CD14-positive monocyte (primary cell): ENCODE data around the gene TMC7. TPM values are rescaled to one million over a fixed set of nuclear protein-coding genes. Genes with fewer than 3 reads are reported as not detected.

ENCODE experiments used
- DNase-seq, 3 donors: peaks; one replicate each; pipeline ENCODE4 v3.0.0-alpha.2; 2011 to 2022
- H2AFZ ChIP-seq: 2 replicates; pipeline ENCODE4 v1.6.0; 2012; ENCODE audit warnings: mild to moderate bottlenecking, low read depth, low read length, inconsistent platforms; ENCODE audit not compliant: insufficient read depth, poor library complexity, severe bottlenecking
- H3K27ac ChIP-seq, 2 donors: 1 replicate in 1 of 2; 2 replicates in 1 of 2; pipeline ENCODE4 v1.5.1; 2012 to 2013; ENCODE audit warnings: low read length in 2 of 2, control low read depth in 1 of 2, inconsistent platforms in 1 of 2, low read depth in 1 of 2, mild to moderate bottlenecking in 1 of 2
- H3K27me3 ChIP-seq, 2 donors: one replicate each; pipeline versions ENCODE4 v1.6.0 to v1.6.1; 2011 to 2013; ENCODE audit warnings: low read length in 2 of 2; ENCODE audit not compliant: control insufficient read depth in 2 of 2, insufficient read depth in 2 of 2
- H3K36me3 ChIP-seq, 2 donors: replicated peaks in 1 of 2; 1 replicate in 1 of 2; 2 replicates in 1 of 2; pipeline versions ENCODE4 v1.5.1 to v1.6.1; 2012 to 2013; ENCODE audit warnings: low read length in 2 of 2, control low read depth in 1 of 2, inconsistent platforms in 1 of 2, mild to moderate bottlenecking in 1 of 2; ENCODE audit not compliant: insufficient read depth in 2 of 2, control insufficient read depth in 1 of 2
- H3K4me1 ChIP-seq, 2 donors: 1 replicate in 1 of 2; 2 replicates in 1 of 2; pipeline versions ENCODE4 v1.5.1 to v1.6.1; 2012 to 2013; ENCODE audit warnings: low read length in 2 of 2, control low read depth in 1 of 2, inconsistent platforms in 1 of 2, mild to moderate bottlenecking in 1 of 2, moderate library complexity in 1 of 2; ENCODE audit not compliant: insufficient read depth in 2 of 2, control insufficient read depth in 1 of 2
- H3K4me2 ChIP-seq: replicated peaks from 2 replicates; pipeline ENCODE3; 2012; ENCODE audit warnings: low read length, moderate library complexity, mild to moderate bottlenecking; ENCODE audit not compliant: poor library complexity, severe bottlenecking; ENCODE audit errors: extremely low read depth
- H3K4me3 ChIP-seq, 3 experiments: fragments of 200-600 bp in 1 of 3; sonication (generic) in 1 of 3; replicated peaks in 1 of 3; 1 replicate in 2 of 3; 2 replicates in 1 of 3; pipeline ENCODE4 v1.5.1; 2011 to 2013; ENCODE audit warnings: low read length in 3 of 3, mild to moderate bottlenecking in 3 of 3, control low read depth in 2 of 3, low read depth in 2 of 3, inconsistent platforms in 1 of 3, moderate library complexity in 1 of 3
- H3K79me2 ChIP-seq: 2 replicates; pipeline ENCODE4 v1.6.0; 2012; ENCODE audit warnings: mild to moderate bottlenecking, control low read depth, inconsistent platforms, low read length, moderate library complexity; ENCODE audit not compliant: insufficient read depth
- H3K9ac ChIP-seq: 2 replicates; pipeline ENCODE4 v1.6.0; 2017; ENCODE audit warnings: low read length, mild to moderate bottlenecking; ENCODE audit not compliant: insufficient read depth, poor library complexity, severe bottlenecking
- H3K9me3 ChIP-seq, 2 donors: replicated peaks in 1 of 2; 1 replicate in 1 of 2; 2 replicates in 1 of 2; pipeline versions ENCODE4 v1.5.1 to v1.6.1; 2012 to 2013; ENCODE audit warnings: low read length in 2 of 2, control low read depth in 1 of 2; ENCODE audit not compliant: control insufficient read depth in 1 of 2, insufficient read depth in 1 of 2
- H4K20me1 ChIP-seq: 2 replicates; pipeline ENCODE4 v1.6.0; 2012; ENCODE audit warnings: mild to moderate bottlenecking, low read length, control low read depth, moderate library complexity; ENCODE audit not compliant: insufficient read depth
- H3K27ac Mint-ChIP-seq, 7 donors: one replicate each; pipeline ENCODE4 v1.8.0; 2020; ENCODE audit warnings: mild to moderate bottlenecking in 7 of 7, mixed read lengths in 7 of 7, moderate library complexity in 6 of 7, inconsistent platforms in 2 of 7
- H3K27me3 Mint-ChIP-seq, 3 donors: one replicate each; pipeline ENCODE4 v1.8.0; 2021 to 2022; ENCODE audit warnings: low read depth in 3 of 3, mild to moderate bottlenecking in 3 of 3, mixed read lengths in 3 of 3, moderate library complexity in 3 of 3, inconsistent platforms in 1 of 3
- H3K36me3 Mint-ChIP-seq, 2 donors: one replicate each; pipeline ENCODE4 v1.8.0; 2020; ENCODE audit warnings: mixed read lengths in 2 of 2, inconsistent platforms in 1 of 2, mild to moderate bottlenecking in 1 of 2
- H3K4me1 Mint-ChIP-seq: one replicate; pipeline ENCODE4 v1.8.0; 2020; ENCODE audit warnings: mild to moderate bottlenecking, mixed read lengths
- H3K4me3 Mint-ChIP-seq, 2 donors: one replicate each; pipeline ENCODE4 v1.8.0; 2020; ENCODE audit warnings: mild to moderate bottlenecking in 2 of 2, mixed read lengths in 2 of 2, moderate library complexity in 1 of 2
- H3K9me3 Mint-ChIP-seq, 7 donors: one replicate each; pipeline ENCODE4 v1.8.0; 2020 to 2022; ENCODE audit warnings: mixed read lengths in 7 of 7, mild to moderate bottlenecking in 6 of 7, moderate library complexity in 6 of 7, inconsistent platforms in 2 of 7
- WGBS: methylation state at CpG from one replicate; pipeline ENCODE4 v1.1.5; 2013; ENCODE audit warnings: missing lambda C conversion rate; ENCODE audit not compliant: insufficient coverage; 5-methylcytosine and 5-hydroxymethylcytosine counted together
- intact Hi-C, 2 donors: fragments of 100-400 bp; cut with micrococcal nuclease; formaldehyde crosslinking; loops; one replicate each; pipeline versions ENCODE4 v1.15.0 to v1.15.1; 2023
- polyA minus RNA-seq: library from RNA; depleted of rRNA, polyadenylated mRNA; stranded (reverse); fragments of >200 nt; gene quantifications from 2 replicates; pipeline ENCODE4 v1.2.3, GENCODE V29; 2012
- polyA plus RNA-seq, 3 donors: library from polyadenylated mRNA; depleted of rRNA in 1 of 3; unstranded in 2 of 3; stranded (reverse) in 1 of 3; fragments of 300-500 nt in 2 of 3; fragments of >200 nt in 1 of 3; fragmentation: Illumina TruSeq in 2 of 3; gene quantifications; 1 replicate in 2 of 3; 2 replicates in 1 of 3; pipeline ENCODE4 v1.2.3, GENCODE V29; 2012 to 2021
- total RNA-seq, 12 experiments: library from RNA in 1 of 12; stranded (reverse) in 1 of 12; fragments of 120-200 nt in 1 of 12; gene quantifications; one replicate each; pipeline ENCODE4 v1.2.4 and lab custom pipeline; 2013 to 2026; ENCODE audit warnings: mixed read lengths in 6 of 12, inconsistent platforms in 1 of 12
- TF ChIP-seq, protein P1 (sequence below): fragments of 200-600 bp; IDR thresholded peaks from one replicate; pipeline ENCODE4 v1.8.0; 2022; ENCODE audit warnings: antibody characterized with exemption, mild to moderate bottlenecking

The TMC7 gene
- 0.02 TPM for total RNA-seq (2013)
- polyA plus RNA-seq: not detected
- not detected in 2 replicates for polyA minus RNA-seq
- 0 to 1.4 (median 0.08) reads per million in 11 experiments for total RNA-seq (lab: John Stamatoyannopoulos, UW)

DNA sequence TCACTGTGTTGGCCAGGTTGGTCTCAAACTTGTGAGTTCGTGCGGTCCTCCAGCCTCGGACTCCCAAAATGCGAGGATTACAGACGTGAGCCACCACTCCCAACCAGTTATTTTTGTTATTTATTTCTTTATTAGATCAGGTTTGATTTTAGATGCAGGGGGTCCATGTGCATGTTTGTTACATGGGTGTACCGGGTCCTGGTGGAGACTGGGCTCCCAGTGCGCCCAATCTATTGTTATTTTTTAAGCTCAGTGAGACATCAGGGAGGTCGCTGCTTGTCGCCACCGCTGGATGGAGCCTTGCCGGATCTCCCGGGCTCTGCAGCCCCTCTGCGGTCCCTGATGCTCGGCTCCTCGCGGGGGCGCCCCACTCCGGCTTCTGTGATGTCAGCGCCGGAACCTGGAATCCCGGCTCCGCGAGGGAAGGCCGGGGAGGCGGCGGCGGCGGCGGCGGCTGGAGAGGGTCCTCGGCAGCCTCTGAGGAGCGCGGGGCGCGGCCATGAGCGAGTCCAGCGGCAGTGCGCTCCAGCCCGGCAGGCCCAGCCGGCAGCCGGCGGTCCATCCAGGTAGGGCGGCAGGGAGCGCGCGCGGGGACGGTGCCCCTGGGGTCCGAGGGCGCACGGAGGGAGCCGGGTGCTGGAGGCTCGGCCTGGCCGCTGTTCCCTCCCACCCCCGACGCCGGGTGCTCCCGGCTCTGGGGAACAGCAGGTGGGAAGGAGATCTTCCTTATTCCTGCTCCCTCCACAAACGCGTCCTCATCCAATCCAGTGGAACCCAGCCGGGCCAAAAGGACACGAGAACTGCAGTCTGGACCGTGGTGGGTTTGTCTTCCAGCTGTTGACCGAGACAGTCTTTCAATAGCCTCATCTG is at the start of gene TMC7:
TSS of gene TMC7 (plus strand) at position 370 of the 870 bp plus-strand sequence. CDS start at position 500, 130 bp downstream.
- TF ChIP-seq, protein P1, sequence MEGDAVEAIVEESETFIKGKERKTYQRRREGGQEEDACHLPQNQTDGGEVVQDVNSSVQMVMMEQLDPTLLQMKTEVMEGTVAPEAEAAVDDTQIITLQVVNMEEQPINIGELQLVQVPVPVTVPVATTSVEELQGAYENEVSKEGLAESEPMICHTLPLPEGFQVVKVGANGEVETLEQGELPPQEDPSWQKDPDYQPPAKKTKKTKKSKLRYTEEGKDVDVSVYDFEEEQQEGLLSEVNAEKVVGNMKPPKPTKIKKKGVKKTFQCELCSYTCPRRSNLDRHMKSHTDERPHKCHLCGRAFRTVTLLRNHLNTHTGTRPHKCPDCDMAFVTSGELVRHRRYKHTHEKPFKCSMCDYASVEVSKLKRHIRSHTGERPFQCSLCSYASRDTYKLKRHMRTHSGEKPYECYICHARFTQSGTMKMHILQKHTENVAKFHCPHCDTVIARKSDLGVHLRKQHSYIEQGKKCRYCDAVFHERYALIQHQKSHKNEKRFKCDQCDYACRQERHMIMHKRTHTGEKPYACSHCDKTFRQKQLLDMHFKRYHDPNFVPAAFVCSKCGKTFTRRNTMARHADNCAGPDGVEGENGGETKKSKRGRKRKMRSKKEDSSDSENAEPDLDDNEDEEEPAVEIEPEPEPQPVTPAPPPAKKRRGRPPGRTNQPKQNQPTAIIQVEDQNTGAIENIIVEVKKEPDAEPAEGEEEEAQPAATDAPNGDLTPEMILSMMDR: no peak
- no peak for DNase-seq
- Histone ChIP-seq H3K79me2 (no peaks in the 10 kb centered on the region), H3K4me1 (peaks cover 0 to 7% of the 10 kb centered on the region in 2 donors), H3K9ac (no peak within 1 kb of the TSS), H3K4me2 (peak within 1 kb of the TSS; percentile 46), H3K36me3 (no peaks in the 10 kb centered on the region), H3K4me3 (peak within 1 kb of the TSS in 1 of 3 experiments; percentile 25), H3K27me3 (peaks cover 10 to 18% of the 10 kb centered on the region in 2 donors), H4K20me1 (no peaks in the 10 kb centered on the region), H3K9me3 (no peaks in the 10 kb centered on the region), H2AFZ (peak within 1 kb of the TSS; percentile 50), H3K27ac (no peak within 1 kb of the TSS)
- Mint-ChIP-seq H3K27ac (no peak within 1 kb of the TSS), H3K9me3 (peaks cover 0 to 4% (median 1%) of the 10 kb centered on the region in 7 donors), H3K36me3 (no peaks in the 10 kb centered on the region), H3K27me3 (peaks cover 41 to 45% (median 41%) of the 10 kb centered on the region in 3 donors), H3K4me1 (peaks cover 4% of the 10 kb centered on the region), H3K4me3 (peak within 1 kb of the TSS; percentile 39 to 76)
- WGBS: 2% methylated on average over 54 of the region's 64 CpGs
- intact Hi-C loops: no loop called here

- Histone ChIP-seq H3K4me1 (no peaks in the 10 kb centered on the region), H3K36me3 (no peaks in the 10 kb centered on the region), H2AFZ (no peak overlapping the region), H3K79me2 (no peaks in the 10 kb centered on the region), H3K4me3 (no peak overlapping the region), H4K20me1 (no peaks in the 10 kb centered on the region), H3K27me3 (no peaks in the 10 kb centered on the region), H3K4me2 (no peak overlapping the region), H3K9me3 (no peaks in the 10 kb centered on the region), H3K27ac (no peak overlapping the region), H3K9ac (no peak overlapping the region)
- Mint-ChIP-seq H3K27me3 (peaks cover 0 to 6% (median 0%) of the 10 kb centered on the region in 3 donors), H3K27ac (no peak overlapping the region), H3K9me3 (no peaks in the 10 kb centered on the region), H3K4me3 (no peak overlapping the region), H3K4me1 (peaks cover 4% of the 10 kb centered on the region), H3K36me3 (no peaks in the 10 kb centered on the region)
- intact Hi-C loops: no loop called here
- WGBS: 90% methylated on average over 2 of the region's 7 CpGs
- DNase-seq: no peak
- TF ChIP-seq, protein P1: no peak
These were observed 46.9 kb upstream of the TMC7 start for GRCh38 chr16:18936727-18937340.
